ENCODE results near the gene TMEM208. TPM values are rescaled to one million over a fixed set of nuclear protein-coding genes. Genes with fewer than 3 reads are reported as not detected.

TMEM208 gene
- total RNA-seq, 1 donor from 2014 or later, result 21.2 TPM

- DNase-seq (ENCODE audit: low spot score in 2 of 2) (no peak), FAIRE-seq (no peak)
Measured at GRCh38 chr16:67265834-67266233, 38.9 kb downstream of the TMEM208 start.

GRCh38 chr16:67268136-67268579, 41.2 kb downstream of the TMEM208 start:
- FAIRE-seq (no peak), DNase-seq (ENCODE audit: low spot score in 2 of 2) (no peak)

- FAIRE-seq (no peak), DNase-seq (ENCODE audit: low spot score in 2 of 2) (no peak)
Measured at GRCh38 chr16:67269766-67270165, 42.8 kb downstream of the TMEM208 start.

DNA sequence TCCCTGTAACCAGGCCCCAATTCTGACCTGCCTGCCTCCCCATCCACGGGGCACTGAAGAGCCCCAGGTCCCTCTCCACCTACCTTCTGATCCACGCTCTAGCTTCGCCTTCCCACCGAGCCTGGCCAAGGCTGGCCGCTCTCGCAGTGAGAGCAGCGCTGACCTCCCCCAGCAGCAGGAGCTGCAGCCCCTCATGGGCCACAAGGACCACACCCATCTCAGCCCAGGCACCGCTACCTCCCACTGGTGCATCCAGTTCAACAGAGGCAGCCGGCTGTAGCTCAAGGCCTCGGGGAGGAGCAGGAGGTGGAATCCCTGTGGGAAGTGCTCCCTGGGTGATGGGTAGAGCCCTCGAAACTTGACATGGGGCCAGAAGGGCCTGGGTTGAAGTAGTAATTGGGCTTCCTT, 44.0 kb downstream of the TMEM208 start:
- FAIRE-seq (no peak), DNase-seq (ENCODE audit: low spot score in 2 of 2) (no peak)

GRCh38 chr16:67271446-67271845, 44.5 kb downstream of the TMEM208 start:
- FAIRE-seq (no peak), DNase-seq (ENCODE audit: low spot score in 2 of 2) (no peak)

DNA sequence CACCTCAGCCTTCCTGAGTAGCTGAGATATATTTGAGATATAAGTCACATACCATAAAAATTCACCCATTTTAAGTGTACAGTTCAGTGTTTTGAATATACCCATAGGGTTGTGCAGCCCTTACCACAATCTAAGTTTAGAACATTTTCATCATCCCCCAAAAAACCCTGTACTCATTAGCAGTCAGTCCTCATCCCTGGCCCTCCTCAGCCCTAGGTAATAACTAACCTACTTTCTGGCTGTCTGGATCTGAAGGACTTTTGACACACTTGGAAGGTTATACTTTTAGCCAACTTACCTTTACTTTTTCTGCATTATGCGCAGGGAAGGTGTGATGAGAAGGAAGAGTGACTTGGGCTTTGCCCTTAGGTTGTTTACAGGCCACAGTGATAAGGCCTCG, 48.4 kb downstream of the TMEM208 start:
- FAIRE-seq (no peak), DNase-seq (ENCODE audit: low spot score in 2 of 2) (no peak)

- DNase-seq (ENCODE audit: low spot score in 2 of 2) (no peak), FAIRE-seq (no peak)
Measured at GRCh38 chr16:67277294-67277998, 50.5 kb downstream of the TMEM208 start.

DNA sequence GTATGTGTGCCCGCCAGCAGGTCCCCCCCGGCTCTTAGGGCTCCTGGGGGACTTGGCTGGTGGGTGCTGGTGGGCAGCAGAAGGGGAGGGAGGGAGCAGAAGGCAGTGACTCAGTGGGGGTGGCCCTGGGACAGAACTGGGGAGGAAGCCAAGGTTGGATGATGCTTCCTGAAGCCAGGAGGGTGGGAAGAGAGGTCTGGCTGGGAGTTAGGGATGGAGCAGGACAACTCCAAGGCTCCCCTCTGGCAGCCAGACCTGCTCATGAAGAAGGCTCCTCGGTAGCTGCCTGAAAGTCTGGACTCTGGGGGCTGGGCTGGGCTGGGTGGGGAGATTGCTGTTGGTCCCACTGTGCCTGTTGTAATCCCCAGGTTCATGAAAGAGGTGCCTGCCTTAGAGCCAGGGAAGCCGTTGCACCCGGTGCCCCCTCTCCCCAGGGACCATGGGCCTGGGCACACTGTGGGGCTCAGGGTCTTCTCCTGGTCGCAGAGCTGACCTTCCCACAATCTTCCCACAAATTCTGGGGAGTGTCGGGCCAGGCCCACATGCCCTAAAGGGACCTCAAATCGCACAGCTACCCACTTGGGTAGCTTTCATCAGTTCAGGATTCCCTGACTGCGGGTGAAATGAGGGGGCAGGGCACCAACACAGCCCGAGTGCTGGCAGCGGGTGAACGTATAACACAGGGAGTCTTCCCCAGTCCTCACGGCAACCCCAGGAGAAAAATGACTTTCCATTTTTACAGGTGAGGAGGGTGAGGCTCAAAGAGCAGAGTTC, 51.3 kb downstream of the TMEM208 start:
- DNase-seq (ENCODE audit: low spot score in 2 of 2), result no peak

More for the DNA sequence above, 51.3 kb downstream of the TMEM208 start:
- FAIRE-seq, result no peak

Small RNAs within 50 kb of the gene (small RNA-seq; reads per million reads assigned to genes)
- 12.0 reads per million, percentile 96 among the genes with 10 or more reads in this experiment for gene MIR328

Other genes starting within 250 kb of the TMEM208 start
- gene CES4A, start 238.5 kb upstream of the TMEM208 start, total RNA-seq, result 9.0 TPM
- 55.0 TPM for gene CBFB, start 198.0 kb upstream of the TMEM208 start, total RNA-seq
- 17.1 TPM for gene PHAF1, start 117.2 kb upstream of the TMEM208 start, total RNA-seq
- gene B3GNT9, start 76.1 kb upstream of the TMEM208 start, total RNA-seq, result 1.2 TPM
- 0.82 TPM for gene TRADD, start 67.2 kb upstream of the TMEM208 start, total RNA-seq
- 0.82 TPM for gene FBXL8, start 67.2 kb upstream of the TMEM208 start, total RNA-seq
- 3.7 TPM for gene HSF4, start 62.4 kb upstream of the TMEM208 start, total RNA-seq
- gene NOL3, start 56.6 kb upstream of the TMEM208 start, total RNA-seq, result 3.7 TPM
- gene MATCAP1, start 43.2 kb upstream of the TMEM208 start, total RNA-seq, result 52.2 TPM
- 1.2 TPM for gene EXOC3L1, start 37.0 kb upstream of the TMEM208 start, total RNA-seq
- 19.6 TPM for gene E2F4, start 35.0 kb upstream of the TMEM208 start, total RNA-seq
- 0.41 TPM for gene ELMO3, start 28.0 kb upstream of the TMEM208 start, total RNA-seq
- gene FHOD1, start 20.4 kb downstream of the TMEM208 start, total RNA-seq, result 1.6 TPM
- 0.41 TPM for gene SLC9A5, start 21.8 kb downstream of the TMEM208 start, total RNA-seq
- 2.9 TPM for gene PLEKHG4, start 52.4 kb downstream of the TMEM208 start, total RNA-seq
- under 0.01 TPM for gene KCTD19, start 99.6 kb downstream of the TMEM208 start, total RNA-seq
- 2.4 TPM for gene LRRC36, start 99.7 kb downstream of the TMEM208 start, total RNA-seq
- gene TPPP3, start 166.4 kb downstream of the TMEM208 start, total RNA-seq, result 2.0 TPM
- gene ZDHHC1, start 189.3 kb downstream of the TMEM208 start, total RNA-seq, result 1.2 TPM
- 0.41 TPM for gene HSD11B2, start 204.0 kb downstream of the TMEM208 start, total RNA-seq